Sciatic nerve (tissue), 2 donors: ENCODE data around the gene ANXA6. TPM values are rescaled to one million over a fixed set of nuclear protein-coding genes. Genes with fewer than 3 reads are reported as not detected.

ENCODE experiments used
- ATAC-seq: fragments of 200-7000 bp; cut with Tn5 transposase; one replicate; pipeline ENCODE4 v1.9.1; 2020; ENCODE audit warnings: mild to moderate bottlenecking, moderate library complexity
- DNase-seq: peaks from one replicate; pipeline ENCODE4 v3.0.0-alpha.2; 2020; ENCODE audit warnings: low spot score
- intact Hi-C: fragments of 100-400 bp; cut with DNase I; formaldehyde crosslinking; loops from one replicate; pipeline ENCODE4 v1.14.2; 2022
- total RNA-seq: library from RNA; stranded (reverse); fragmentation: NEBNext Ultra II Directional; extraction: Animal tissue kit (Norgen Biotek cat#: 25700); gene quantifications from one replicate; pipeline ENCODE4 v1.2.1, GENCODE V29; 2021
- donor health status: DM: no; HTN: no; CAD: no.
- donor health status: DM: no; HTN: no; CAD: no.

ANXA6 gene
- total RNA-seq, 1 donor from 2014 or later: 211 TPM

DNA sequence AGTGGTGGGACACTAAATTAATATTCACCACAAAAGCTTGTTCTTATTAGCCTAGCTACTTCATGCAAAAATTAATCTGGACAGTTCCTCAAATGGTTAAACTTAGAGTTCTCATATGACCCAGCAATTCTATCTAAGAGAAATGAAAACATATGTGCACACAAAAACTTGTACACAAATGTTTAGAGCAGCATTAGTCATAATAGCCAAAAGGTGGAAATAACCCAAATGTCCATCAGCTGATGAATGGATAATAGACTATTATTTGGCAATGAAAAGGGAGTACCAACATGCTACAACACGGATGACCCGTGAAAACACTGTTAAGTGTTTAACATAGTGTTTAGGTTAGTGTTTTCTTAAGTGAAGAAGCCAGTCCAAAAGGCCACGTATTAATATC is 43.9 kb downstream of the ANXA6 start:
- ATAC-seq: no peak
- intact Hi-C loops: no loop called here
- DNase-seq: no peak

DNA sequence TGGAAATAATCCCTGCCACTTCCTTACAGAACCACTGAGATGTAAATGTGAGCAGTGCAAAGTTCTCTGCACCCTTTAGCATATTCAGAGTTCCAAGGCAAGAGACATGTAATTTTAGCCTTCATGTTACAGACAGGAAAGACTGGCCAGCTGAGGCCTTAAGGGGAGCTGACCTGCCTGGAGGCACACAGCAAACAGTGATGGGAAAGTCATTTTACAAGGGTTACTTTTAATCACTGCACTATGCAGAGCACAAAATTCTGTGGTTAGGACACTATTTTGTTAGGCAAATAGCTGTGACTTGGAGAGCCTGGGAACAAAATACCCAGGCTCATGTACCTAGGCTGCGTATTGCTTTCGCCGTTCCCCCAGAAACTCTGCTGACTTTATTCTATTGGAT is 46.6 kb downstream of the ANXA6 start:
- intact Hi-C loops: no loop called here
- no peak for ATAC-seq
- DNase-seq: no peak

DNA sequence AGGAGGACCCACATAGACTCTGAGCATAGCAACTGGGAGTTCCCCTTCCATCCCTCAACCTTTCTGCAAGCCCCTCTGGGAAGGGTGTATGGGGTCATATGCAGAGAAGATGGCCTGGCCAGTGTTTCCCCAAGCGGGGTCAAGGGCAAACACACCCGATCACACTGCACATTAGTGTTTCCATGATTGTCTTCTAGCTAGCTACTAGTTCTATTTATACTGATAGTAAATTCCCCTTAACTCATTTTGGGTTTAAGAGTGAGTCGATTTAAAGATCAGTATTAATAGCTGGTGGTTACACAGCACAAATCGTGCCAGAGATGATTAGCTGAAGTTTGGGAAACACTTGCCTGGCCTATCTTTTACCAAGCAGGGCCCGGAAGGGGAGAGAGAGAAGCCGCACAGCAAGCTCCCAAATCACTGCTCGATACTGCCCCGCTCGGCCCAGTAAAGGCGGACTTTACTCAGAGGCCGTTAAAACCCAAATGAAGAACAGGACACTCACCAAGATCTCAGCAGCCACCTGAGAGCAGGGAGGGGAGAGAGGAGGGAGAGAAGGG is 47.4 kb downstream of the ANXA6 start:
- intact Hi-C loops: no loop called here
- ATAC-seq: no peak

DNA sequence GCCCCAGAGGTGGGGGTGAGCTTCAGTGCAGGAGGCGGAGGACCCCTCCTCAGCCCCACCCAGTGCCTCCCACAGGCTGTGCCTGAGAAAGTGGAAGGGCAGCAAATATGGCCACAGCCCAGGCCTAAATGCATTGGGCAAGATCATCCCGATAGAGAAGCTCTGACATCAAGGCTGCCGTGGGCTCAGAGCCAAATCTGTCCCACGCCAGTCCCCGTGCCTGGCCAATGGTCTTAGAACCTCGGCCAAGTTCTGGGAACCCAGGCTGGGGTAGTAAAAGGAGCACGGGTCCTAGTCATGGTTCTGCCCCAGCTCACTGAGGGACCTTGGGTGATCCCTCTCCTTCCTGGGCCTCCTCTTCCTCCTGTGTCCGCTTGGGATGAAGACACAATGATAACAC is 49.0 kb downstream of the ANXA6 start:
- no peak for DNase-seq
- intact Hi-C loops: no loop called here
- ATAC-seq: no peak

More for the DNA sequence above, 47.4 kb downstream of the ANXA6 start:
- no peak for DNase-seq

DNA sequence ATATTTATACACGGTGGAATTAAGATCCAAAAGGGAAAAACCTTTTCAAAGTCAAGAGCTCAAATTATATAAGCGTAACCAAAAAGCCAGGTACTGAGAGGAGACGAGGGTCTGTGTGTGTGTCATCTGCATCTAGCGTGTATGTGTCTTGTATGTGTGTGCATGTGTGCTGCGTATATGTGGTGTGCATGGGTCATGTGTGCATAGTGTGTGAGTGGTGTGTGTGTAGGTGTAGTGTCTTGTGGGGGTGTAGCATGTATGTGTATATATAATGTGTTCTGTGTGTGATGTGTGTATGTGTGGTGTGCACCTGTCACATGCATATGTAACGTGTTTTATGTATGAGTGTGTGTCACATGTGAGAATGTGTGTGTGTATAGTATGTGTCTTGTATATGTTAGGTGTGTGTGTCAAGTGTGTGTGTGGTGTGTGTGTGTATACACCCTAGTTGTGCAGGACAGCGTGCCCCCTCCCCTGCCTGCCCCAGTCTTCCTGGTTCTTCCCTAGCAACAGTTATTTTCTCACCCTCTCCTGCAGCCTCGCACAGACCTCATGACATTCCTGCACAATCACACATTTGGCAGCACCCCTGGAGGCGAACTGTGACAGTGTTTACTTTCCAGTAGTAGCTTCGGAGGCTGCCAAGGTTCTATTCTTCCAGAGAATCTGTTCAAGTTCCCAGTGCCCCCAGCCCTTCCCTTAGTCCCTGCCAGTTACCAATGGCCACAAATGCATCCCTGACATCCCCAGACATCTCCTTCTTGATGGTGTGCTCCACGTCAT is 49.6 kb downstream of the ANXA6 start:
- intact Hi-C loops: no loop called here
- peak; percentile 9 for ATAC-seq
- DNase-seq: no peak

DNA sequence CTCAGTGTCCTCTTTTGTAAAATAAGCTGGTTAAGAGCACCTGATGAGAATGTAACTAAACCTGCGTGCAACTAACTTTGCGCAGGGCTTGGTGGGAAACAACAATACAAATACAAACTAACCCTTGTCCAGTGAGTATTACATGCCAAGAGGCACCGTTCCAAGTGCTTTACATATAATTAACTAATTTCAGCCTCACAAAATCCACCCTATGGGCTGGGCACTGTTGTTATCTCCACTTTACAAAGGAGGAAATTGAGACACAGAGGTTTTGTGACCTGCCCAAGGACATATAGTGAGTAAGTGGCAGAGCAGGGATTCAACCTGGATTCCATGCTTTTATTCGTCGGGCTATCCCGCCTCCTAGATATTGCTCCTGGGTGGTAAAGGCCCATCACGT is 50.5 kb downstream of the ANXA6 start:
- intact Hi-C loops: no loop called here
- DNase-seq (no peak), ATAC-seq (no peak)

DNA sequence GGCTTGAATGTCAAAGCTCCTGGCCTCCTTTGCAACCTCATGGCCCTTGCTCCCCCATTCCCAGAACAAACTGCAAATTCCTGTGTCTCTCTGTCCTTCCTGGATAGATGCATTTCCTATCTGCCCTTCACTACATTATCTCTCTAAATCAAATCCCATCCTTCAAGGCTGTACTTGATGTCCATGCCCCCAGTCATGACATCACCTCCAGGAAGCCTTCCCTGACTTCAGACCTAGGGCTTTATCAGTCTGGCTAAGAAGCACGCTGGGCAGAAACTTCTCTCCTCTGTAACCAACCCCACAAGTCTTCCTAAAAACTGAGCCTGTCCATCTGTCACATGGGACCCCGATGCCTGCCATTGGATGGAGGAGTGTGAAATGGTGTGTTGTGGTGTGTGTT is 51.1 kb downstream of the ANXA6 start:
- no peak for DNase-seq
- intact Hi-C loops: no loop called here
- ATAC-seq: no peak

DNA sequence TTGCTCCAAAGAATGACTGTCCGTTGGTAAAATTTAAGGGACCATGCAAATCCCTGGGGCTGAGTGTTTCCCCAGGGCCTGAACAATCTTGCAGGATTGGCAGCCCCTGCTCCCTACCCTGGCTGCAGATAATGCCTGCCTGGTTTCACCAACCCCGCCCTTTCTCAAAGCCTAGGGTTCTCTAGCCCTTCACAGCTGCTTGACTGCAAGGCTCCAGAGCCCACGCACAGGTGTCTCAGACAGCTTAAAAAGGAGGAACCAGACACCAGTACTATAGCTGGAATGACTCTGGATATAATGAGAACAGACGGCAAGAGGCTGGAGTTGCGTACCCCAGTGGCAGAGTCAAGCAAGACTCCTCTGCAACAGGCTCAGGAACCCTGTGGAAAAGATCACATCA is 51.5 kb downstream of the ANXA6 start:
- ATAC-seq: no peak
- intact Hi-C loops: no loop called here
- no peak for DNase-seq

DNA sequence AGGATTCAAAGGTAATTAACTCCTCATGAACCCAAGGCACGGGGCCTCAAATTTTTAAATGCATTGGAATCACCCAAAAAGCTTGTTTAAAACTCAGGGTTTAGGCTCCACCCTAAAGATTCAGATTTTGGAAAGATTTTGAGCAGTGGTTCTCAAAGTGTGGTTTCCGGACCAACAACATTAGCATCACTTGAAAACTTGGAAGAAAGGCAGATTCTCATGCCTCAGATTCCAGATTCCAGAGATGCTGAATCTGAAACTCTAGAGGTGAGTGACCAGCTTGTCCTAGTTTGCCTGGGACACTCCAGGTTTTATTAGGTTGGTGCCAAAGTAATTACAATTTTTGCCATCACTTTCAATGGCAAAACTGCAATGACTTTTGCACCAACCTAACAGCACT is 52.0 kb downstream of the ANXA6 start:
- intact Hi-C loops: no loop called here

DNA sequence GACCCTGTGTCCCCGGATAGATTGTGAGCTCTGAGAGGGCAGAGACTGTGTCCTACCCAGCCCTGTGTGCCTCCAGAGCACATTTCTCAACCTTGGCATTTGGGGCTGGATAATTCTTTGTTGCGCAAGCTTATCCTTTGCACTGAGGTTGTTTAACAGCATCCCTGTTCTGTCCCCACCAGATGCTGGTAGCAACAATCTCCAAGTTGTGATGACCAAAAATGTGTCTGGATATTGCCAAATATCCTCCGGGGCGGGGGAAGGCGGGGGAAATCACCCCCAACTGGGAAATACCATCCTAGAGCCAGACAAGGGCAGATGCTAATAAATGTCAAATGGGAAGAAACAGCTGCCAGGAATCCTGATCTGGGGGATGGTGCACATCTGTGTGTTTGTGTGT is 52.8 kb downstream of the ANXA6 start:
- ATAC-seq: peak; percentile 90
- DNase-seq: no peak
- intact Hi-C loops: no loop called here

More for the DNA sequence above, 52.0 kb downstream of the ANXA6 start:
- no peak for ATAC-seq
- no peak for DNase-seq

DNA sequence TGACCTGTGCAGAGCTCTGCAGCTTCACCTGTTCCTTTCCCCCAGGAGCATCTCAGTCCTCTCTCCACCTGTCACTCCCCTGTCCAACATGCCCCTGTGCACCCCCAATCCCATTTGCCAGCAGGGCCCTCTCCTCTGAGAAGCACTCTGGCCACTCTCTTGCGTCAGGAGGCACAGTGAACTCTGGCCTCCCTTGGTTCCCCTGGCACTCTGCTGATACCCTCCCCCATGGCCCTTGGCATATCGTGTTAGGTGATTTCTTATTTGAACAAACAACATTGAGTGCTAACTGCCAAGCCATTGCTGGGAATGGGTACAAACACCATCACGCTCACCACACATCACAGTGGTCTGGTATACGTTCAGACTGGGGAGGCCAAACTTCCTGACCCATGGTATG is 55.8 kb downstream of the ANXA6 start:
- ATAC-seq: no peak
- intact Hi-C loops: no loop called here
- DNase-seq: no peak

DNA sequence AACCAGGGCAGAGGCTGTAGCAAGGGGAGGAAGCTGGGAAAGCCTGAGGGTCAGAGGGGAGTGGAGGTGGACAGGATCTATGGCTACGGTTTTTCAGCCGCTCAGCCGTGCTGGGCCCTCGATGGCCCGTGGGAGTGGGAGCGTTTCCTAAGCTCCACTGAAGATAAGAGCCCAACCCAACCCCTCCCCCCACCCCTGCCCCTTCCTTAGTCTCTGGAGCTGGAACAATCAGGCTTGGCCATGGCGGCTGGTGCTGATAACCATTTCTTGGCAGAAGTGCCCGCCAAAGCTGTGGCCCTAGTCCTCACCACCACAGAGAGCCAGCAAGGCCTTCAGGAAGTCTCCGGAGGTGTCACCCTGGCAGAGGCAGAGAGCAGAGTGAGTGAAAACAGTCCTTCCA is 56.4 kb downstream of the ANXA6 start:
- DNase-seq: no peak
- intact Hi-C loops: no loop called here
- no peak for ATAC-seq

DNA sequence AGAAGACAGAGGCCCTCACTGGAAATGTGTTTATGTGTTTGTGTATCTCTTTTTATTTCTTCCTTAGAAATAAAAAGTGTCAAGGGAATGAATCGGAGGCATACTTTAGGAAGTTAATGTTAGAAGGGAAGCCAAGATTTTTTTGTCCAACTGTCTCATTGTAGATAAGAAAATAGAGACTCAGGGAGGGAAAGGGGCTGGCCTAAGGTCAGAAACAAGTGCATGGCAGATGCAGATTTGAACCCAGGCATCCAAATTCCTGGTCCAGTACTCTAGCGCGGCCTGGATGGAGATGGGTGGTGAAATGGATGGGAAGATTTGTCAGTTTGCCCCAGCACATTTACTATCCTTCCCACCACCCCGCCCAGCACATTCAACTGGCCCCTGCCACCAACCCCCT is 56.9 kb downstream of the ANXA6 start:
- ATAC-seq (no peak), DNase-seq (no peak)
- intact Hi-C loops: no loop called here

DNA sequence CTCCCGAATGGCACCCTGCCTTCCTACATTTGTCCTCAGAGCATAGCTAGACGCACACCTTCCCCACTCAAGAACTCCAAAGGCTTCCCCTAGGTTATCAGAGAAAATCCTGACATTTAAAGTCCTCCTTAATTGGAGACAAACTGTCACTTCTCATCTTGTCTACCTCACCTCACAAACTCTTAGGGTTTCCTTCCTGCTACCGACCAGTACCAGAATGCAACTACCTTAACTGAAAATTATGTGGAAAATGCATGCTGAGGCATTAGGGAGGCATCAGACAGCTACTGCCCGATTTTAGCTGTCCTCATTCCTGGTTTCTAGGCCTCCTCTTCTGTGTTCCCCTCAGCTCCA is 58.8 kb downstream of the ANXA6 start:
- intact Hi-C loops: no loop called here
- ATAC-seq (no peak), DNase-seq (no peak)

DNA sequence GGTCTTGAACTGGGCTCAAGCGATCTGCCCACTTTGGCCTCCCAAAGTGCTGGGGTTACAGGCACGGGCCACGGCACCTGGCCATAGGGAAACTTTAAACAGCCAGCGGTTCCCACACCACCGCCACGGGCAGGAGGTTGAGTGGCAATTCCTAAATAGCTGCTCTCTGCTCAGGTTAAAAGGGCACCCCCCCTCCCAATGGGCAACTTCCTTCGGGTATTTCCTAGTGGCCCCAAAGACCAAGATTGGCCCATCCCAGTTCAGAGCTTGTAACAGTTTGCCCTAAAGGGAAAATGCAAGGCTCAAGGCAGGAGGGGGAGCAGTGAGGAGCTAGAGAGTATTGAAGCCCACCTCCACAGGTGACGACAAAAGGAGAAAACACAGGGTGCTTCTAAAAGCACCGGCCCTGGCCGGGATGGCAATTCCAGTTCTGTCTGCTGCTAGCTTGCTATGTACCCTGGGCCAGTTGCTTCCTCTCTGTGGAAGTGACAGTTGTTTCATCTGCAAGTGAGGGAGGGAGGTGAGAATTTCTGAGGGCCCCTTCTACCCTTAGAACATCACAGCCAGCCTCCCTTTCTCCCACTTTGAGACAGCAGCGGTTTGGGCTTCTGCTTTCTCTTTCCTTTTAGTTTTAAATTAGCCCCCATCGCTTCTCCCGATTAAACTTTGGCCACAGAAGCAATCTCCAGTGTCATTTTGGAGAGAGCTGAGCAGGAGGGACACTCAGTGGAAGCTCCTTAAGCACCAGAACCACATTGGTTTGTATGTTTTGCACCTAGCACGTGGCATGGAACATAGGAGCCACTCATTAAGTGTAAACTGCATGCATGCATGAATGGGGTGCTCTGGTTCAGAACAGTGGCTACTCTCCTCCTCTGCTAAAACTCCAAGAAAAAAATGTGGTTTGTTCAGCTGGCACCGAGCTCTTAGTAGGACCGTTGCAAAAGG is 59.5 kb downstream of the ANXA6 start:
- intact Hi-C loops: no loop called here
- ATAC-seq (no peak), DNase-seq (no peak)

DNA sequence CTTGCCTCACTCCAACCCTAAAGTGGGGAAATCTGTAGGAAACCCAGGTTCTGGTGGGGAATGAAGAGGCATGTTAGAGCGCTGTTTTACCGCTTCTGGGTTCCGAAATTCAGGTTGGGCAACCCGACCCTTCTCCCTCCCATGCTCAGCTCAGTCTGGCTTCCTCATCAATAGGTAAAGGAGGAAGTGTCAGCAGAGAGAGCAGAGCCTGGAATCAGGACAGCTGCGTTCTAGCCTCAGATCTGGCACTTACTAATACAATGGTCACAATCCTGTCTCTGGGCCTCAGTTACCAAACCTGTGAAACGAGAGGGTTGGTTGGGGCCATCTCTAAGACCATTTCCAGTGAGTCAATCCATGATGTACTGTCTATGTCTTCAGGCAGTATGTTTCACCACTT is 60.5 kb downstream of the ANXA6 start:
- no peak for ATAC-seq
- intact Hi-C loops: no loop called here

DNA sequence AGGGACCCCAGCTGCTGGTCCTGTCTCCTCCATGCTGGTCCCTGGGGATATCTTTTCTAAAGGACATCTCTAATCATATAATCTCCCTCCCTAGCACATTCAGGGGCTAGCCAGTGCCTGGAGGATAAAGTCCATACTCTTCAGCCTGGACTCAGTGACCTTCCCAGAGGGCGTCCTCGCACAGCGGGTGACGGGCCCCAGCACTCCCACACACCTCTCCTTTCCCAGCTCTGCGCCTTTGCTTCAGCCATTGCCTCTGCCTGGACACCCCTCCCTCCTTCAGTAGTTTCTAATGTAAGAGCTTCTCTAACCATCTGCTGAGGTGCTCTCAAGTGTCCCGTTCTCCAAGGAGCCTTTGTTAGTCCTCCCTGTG is 61.6 kb downstream of the ANXA6 start:
- DNase-seq (no peak), ATAC-seq (no peak)
- intact Hi-C loops: no loop called here

More for the DNA sequence above, 60.5 kb downstream of the ANXA6 start:
- no peak for DNase-seq

DNA sequence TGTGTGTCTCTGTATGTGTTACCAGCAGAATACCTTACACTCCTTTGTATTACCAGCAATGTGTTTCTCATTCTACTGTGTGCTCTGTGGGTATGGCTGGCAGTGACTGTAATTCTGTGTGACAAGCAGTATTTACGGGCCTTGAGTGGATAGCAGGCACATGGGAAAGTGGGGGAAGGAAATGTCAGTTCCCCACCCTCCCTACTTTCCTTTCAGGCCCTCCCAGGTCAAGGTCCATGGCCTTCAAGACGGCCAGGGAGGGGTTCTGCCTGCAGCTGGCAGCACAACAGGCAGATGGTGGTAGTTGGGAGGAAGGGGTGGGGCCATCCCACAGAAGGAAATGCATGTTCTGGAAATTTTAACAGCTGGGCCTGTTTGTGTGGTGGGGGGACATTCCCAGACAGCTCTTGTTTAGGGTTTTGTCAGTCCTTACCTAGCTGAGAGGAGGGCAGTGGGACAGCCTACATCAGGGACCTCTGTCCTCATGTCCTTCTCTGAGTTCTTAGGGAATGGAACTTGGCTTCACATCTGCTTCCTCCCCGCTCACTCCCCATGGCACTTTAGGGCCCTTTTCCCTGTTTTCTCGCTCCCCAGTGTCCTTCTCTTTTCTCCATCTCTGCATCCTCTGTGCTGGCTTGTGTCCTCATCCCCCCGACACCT is 62.1 kb downstream of the ANXA6 start:
- ATAC-seq (peak; percentile 55), DNase-seq (no peak)
- intact Hi-C loops: no loop called here

DNA sequence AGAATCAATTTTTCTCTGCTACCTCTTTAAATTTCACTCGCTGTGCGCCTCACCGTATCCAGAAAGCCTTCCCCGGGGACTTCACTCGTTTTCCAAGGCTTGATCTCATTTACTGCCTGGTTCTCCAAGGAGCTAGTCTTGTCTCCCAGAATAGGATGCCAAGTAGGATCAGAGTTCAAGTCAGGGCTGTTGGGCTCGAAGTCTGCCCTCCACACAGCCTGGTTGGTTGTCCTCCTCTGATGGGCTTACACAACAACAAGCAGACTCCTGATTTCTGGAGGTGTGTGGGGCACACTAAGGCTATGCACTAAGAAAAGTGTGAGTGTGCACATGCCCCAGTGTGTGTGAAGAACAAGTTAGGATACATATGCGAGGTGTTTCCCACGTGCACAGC is 62.7 kb downstream of the ANXA6 start:
- intact Hi-C loops: no loop called here
- DNase-seq (no peak), ATAC-seq (peak; percentile 46)
